ENCODE results near the gene TENM3. TPM values are rescaled to one million over a fixed set of nuclear protein-coding genes. Genes with fewer than 3 reads are reported as not detected.

TENM3 gene
- polyA plus RNA-seq, 1 of the 3 experiments (the other 2 are of a cell fraction), result 10.4 TPM

- ChIA-PET POLR2A (no interaction called here), CTCF (interaction anchor here (0.8 kb wide), 1 partner anchor 12 kb away, joined by 3 read pairs; no protein-coding TSS in a partner anchor)
- TF ChIP-seq EP300 (IDR thresholded peaks at IDR 0.05; ENCODE audit: borderline replicate concordance in 1 of 2, low read depth in 1 of 2, low read length in 1 of 2), result peak in 1 of 2 experiments; percentile 10; a peak in 1 of 4 replicates
- no peak for TF ChIP-seq TEAD4 (IDR thresholded peaks at IDR 0.05; ENCODE audit: borderline replicate concordance, insufficient read depth)
- TF ChIP-seq GATA2 (CRISPR knock-in tag; IDR thresholded peaks at IDR 0.05), result peak; percentile 75
- H3K79me2 ChIP-seq (ENCODE audit: insufficient read depth), result no peaks in the 10 kb centered on the region
- H3K9me2 ChIP-seq, result no peaks in the 10 kb centered on the region
- no peaks in the 10 kb centered on the region for H3K36me3 ChIP-seq (replicated peaks in 1 of 2; ENCODE audit: control insufficient read depth in 1 of 2, insufficient read depth in 2 of 2, low read length in 1 of 2)
- WGBS (ENCODE audit: low lambda C conversion rate), result 63% methylated on average over 11 of the region's 11 CpGs
- H3F3A ChIP-seq (replicated peaks; ENCODE audit: insufficient read depth), result no peaks in the 10 kb centered on the region
- no peak overlapping the region for H3K9ac ChIP-seq
- H3K9me3 ChIP-seq, result no peaks in the 10 kb centered on the region
- peak; percentile 44 for DNase-seq
- H3K4me2 ChIP-seq, result no peak overlapping the region
- no peaks in the 10 kb centered on the region for H3K27me3 ChIP-seq (ENCODE audit: insufficient read depth)
- no peak overlapping the region for H3K4me3 ChIP-seq (ENCODE audit: low read depth in 2 of 2, low read length in 1 of 2)
- H2AFZ ChIP-seq (ENCODE audit: low read depth), result no peak overlapping the region
- peaks cover 6 to 13% of the 10 kb centered on the region in 2 experiments for H3K4me1 ChIP-seq (ENCODE audit: control insufficient read depth in 1 of 2, insufficient read depth in 2 of 2, low read depth in 1 of 2, low read length in 1 of 2)
- H4K20me1 ChIP-seq (ENCODE audit: insufficient read depth), result no peaks in the 10 kb centered on the region
- H3K27ac ChIP-seq (ENCODE audit: low read depth in 2 of 2, low read length in 1 of 2), result peak overlapping the region in 1 of 2 experiments; percentile 53; a peak in 2 of 4 replicates
Observed at GRCh38 chr4:182276210-182277109, 33.3 kb downstream of the TENM3 start.

- H4K20me1 ChIP-seq (ENCODE audit: insufficient read depth), result no peaks in the 10 kb centered on the region
- TF ChIP-seq MEF2A (IDR thresholded peaks at IDR 0.05; ENCODE audit: borderline replicate concordance, low read depth), result no peak
- no peak for TF ChIP-seq RXRA (IDR thresholded peaks at IDR 0.05; ENCODE audit: borderline replicate concordance, low read depth)
- TF ChIP-seq GATA2 (CRISPR knock-in tag; IDR thresholded peaks at IDR 0.05), result no peak
- TF ChIP-seq POLR2AphosphoS5 (IDR thresholded peaks at IDR 0.05; ENCODE audit: low read depth, low read length), result no peak
- TF ChIP-seq YY1 (IDR thresholded peaks at IDR 0.05; ENCODE audit: low read depth), result no peak
- no peak for TF ChIP-seq USF2 (IDR thresholded peaks at IDR 0.05; ENCODE audit: borderline replicate concordance, low read depth, low read length)
- TF ChIP-seq USF1 (IDR thresholded peaks at IDR 0.05; ENCODE audit: borderline replicate concordance, low read depth), result no peak
- no peak for TF ChIP-seq FOXJ3 (CRISPR knock-in tag; IDR thresholded peaks at IDR 0.05)
- no peak for TF ChIP-seq MXI1 (IDR thresholded peaks at IDR 0.05; ENCODE audit: low read depth, low read length)
- TF ChIP-seq ZBTB33 (IDR thresholded peaks at IDR 0.05; ENCODE audit: borderline replicate concordance, low read depth), result no peak
- TF ChIP-seq CHD2 (IDR thresholded peaks at IDR 0.05; ENCODE audit: low read length, partially characterized antibody), result no peak
- no peak for TF ChIP-seq SIN3A (IDR thresholded peaks at IDR 0.05; ENCODE audit: borderline replicate concordance, low read depth, low read length)
- no peak for TF ChIP-seq REST (IDR thresholded peaks at IDR 0.05; ENCODE audit: low read depth, low read length)
- H3K9me3 ChIP-seq, result no peaks in the 10 kb centered on the region
- H3K36me3 ChIP-seq (replicated peaks in 1 of 2; ENCODE audit: control insufficient read depth in 1 of 2, insufficient read depth in 2 of 2, low read length in 1 of 2), result no peaks in the 10 kb centered on the region
- H3K27me3 ChIP-seq (ENCODE audit: insufficient read depth), result no peaks in the 10 kb centered on the region
- no peaks in the 10 kb centered on the region for H3K79me2 ChIP-seq (ENCODE audit: insufficient read depth)
- 90% methylated on average over 2 of the region's 2 CpGs for WGBS (ENCODE audit: low lambda C conversion rate)
- H3K4me2 ChIP-seq, result no peak overlapping the region
- H3K27ac ChIP-seq (ENCODE audit: low read depth in 2 of 2, low read length in 1 of 2), result no peak overlapping the region
- POLR2A ChIA-PET, result no interaction called here
- no peaks in the 10 kb centered on the region for H3F3A ChIP-seq (replicated peaks; ENCODE audit: insufficient read depth)
- no peak overlapping the region for H3K9ac ChIP-seq
- DNase-seq, result no peak
- H3K4me3 ChIP-seq (ENCODE audit: low read depth in 2 of 2, low read length in 1 of 2), result no peak overlapping the region
- H3K9me2 ChIP-seq, result no peaks in the 10 kb centered on the region
- CTCF ChIA-PET, result interaction anchor here (1.0 kb wide), 1 partner anchor 64 kb away, joined by 3 read pairs; no protein-coding TSS in a partner anchor
- no peak overlapping the region for H2AFZ ChIP-seq (ENCODE audit: low read depth)
- H3K4me1 ChIP-seq (ENCODE audit: control insufficient read depth in 1 of 2, insufficient read depth in 2 of 2, low read depth in 1 of 2, low read length in 1 of 2), result peaks cover 6 to 13% of the 10 kb centered on the region in 2 experiments
Observed at GRCh38 chr4:182277377-182277776, 34.2 kb downstream of the TENM3 start.
